HG03565 (cell line): ENCODE data around the gene CNKSR1.
A peak's percentile ranks its signal among the peaks of the same experiment; 100 is the strongest.

ENCODE experiments used
- ATAC-seq: cut with Tn5 transposase; IDR thresholded peaks from one replicate; pipeline ENCODE4 v1.9.1; 2021; ENCODE audit warnings: mild to moderate bottlenecking, moderate library complexity; ENCODE audit not compliant: unreplicated experiment

CNKSR1 gene

GRCh38 chr1:26160527-26161414 is 16.5 kb upstream of the CNKSR1 start:
- no peak for ATAC-seq

GRCh38 chr1:26161415-26162219 is 15.7 kb upstream of the CNKSR1 start:
- no peak for ATAC-seq

GRCh38 chr1:26162220-26162709 is 15.0 kb upstream of the CNKSR1 start:
- no peak for ATAC-seq

- no peak for ATAC-seq
Observed at GRCh38 chr1:26163684-26164035, 13.6 kb upstream of the CNKSR1 start.

- ATAC-seq, result no peak
Observed at GRCh38 chr1:26164036-26164860, 13.0 kb upstream of the CNKSR1 start.

GRCh38 chr1:26164861-26165842 is 12.1 kb upstream of the CNKSR1 start:
- no peak for ATAC-seq

GRCh38 chr1:26166719-26167281 is 10.5 kb upstream of the CNKSR1 start:
- no peak for ATAC-seq

GRCh38 chr1:26168410-26169197 is 8.7 kb upstream of the CNKSR1 start, which contains the start of gene C1orf232:
TSS of gene C1orf232 (minus strand) at chr1:26168963. CDS start at chr1:26168499, 464 bp downstream.
- no peak for ATAC-seq

- no peak for ATAC-seq
Observed at GRCh38 chr1:26169198-26169554, 8.1 kb upstream of the CNKSR1 start.

- ATAC-seq, result peak; percentile 87
Observed at GRCh38 chr1:26169669-26170471, 7.4 kb upstream of the CNKSR1 start, which contains the start of gene ZNF593. TSS of gene ZNF593 (plus strand) at chr1:26169908. CDS start at chr1:26169984, 76 bp downstream.

GRCh38 chr1:26170472-26170821 is 6.8 kb upstream of the CNKSR1 start:
- no peak for ATAC-seq

GRCh38 chr1:26171084-26172072 is 5.9 kb upstream of the CNKSR1 start, which contains the start of gene ZNF593OS:
TSS of gene ZNF593OS (minus strand) at chr1:26171832. CDS start at chr1:26171661, 171 bp downstream.
- no peak for ATAC-seq

- ATAC-seq, result no peak
Observed at GRCh38 chr1:26175346-26175745, 1.9 kb upstream of the CNKSR1 start.

- ATAC-seq, result no peak
Observed at GRCh38 chr1:26180010-26180506, 2.8 kb downstream of the CNKSR1 start.

- no peak for ATAC-seq
Observed at GRCh38 chr1:26181586-26182382, 4.5 kb downstream of the CNKSR1 start.

- ATAC-seq, result no peak
Observed at GRCh38 chr1:26182383-26182696, 5.0 kb downstream of the CNKSR1 start.
